ENCODE measurements around the gene GSE1. TPM values are rescaled to one million over a fixed set of nuclear protein-coding genes. Genes with fewer than 3 reads are reported as not detected.

The GSE1 gene
- total RNA-seq, 1 experiment from 2014 or later, result 124 TPM

- peak; percentile 62; the same call in 1 of the 2 replicates for TF ChIP-seq ARID4B (CRISPR knock-in tag; IDR thresholded peaks at IDR 0.05; ENCODE audit: borderline replicate concordance)
- peak; percentile 50; the same call in 1 of the 2 replicates for TF ChIP-seq GABPB1 (CRISPR knock-in tag; IDR thresholded peaks at IDR 0.05)
- TF ChIP-seq RELA (CRISPR knock-in tag; IDR thresholded peaks at IDR 0.05; ENCODE audit: borderline replicate concordance), result peak; percentile 81; the same call in 1 of the 2 replicates
Observed at GRCh38 chr16:85612801-85613603, at the start of gene GSE1 (continued).

- Mint-ChIP-seq H3K36me3 (no peaks in the 10 kb centered on the region; the same call in 1 of the 2 replicates), H3K4me1 (peaks cover 82% of the 10 kb centered on the region), H3K27ac (peak overlapping the region; percentile 61; the same call in 1 of the 2 replicates), H3K9me3 (no peaks in the 10 kb centered on the region), H3K27me3 (ENCODE audit: low read depth) (no peaks in the 10 kb centered on the region), H3K4me3 (no peak overlapping the region)
- ChIA-PET CTCF (interaction anchor here (0.7 to 7.9 kb wide), 27 partner anchors 10 to 449 kb away, joined by 3 to 60 read pairs (median 4); no protein-coding TSS in a partner anchor), POLR2A (interaction anchor here (0.5 to 1.2 kb wide), 3 partner anchors 44 to 289 kb away, joined by 3 to 4 read pairs (median 3); no protein-coding TSS in a partner anchor)
- DNase-seq (ENCODE audit: low spot score), result no peak
- ATAC-seq, result peak; percentile 15
- TF ChIP-seq AR (CRISPR knock-in tag; IDR thresholded peaks at IDR 0.05) (no peak), HMGA2 (CRISPR knock-in tag; IDR thresholded peaks at IDR 0.05) (no peak), ZNF138 (CRISPR knock-in tag; conservative IDR thresholded peaks at IDR 0.05) (no peak), USF2 (CRISPR knock-in tag; IDR thresholded peaks at IDR 0.05) (no peak), FOXP1 (CRISPR knock-in tag; IDR thresholded peaks at IDR 0.05; ENCODE audit: borderline replicate concordance) (no peak), ZMAT4 (CRISPR knock-in tag; IDR thresholded peaks at IDR 0.05) (no peak), USF1 (CRISPR knock-in tag; IDR thresholded peaks at IDR 0.05) (no peak), ETV6 (CRISPR knock-in tag; IDR thresholded peaks at IDR 0.05) (no peak), ZBTB43 (CRISPR knock-in tag; IDR thresholded peaks at IDR 0.05) (no peak), SOX15 (CRISPR knock-in tag; IDR thresholded peaks at IDR 0.05) (no peak), SP1 (CRISPR knock-in tag; conservative IDR thresholded peaks at IDR 0.05) (no peak), ZNF512 (CRISPR knock-in tag; IDR thresholded peaks at IDR 0.05; ENCODE audit: borderline replicate concordance) (no peak), E2F5 (CRISPR knock-in tag; IDR thresholded peaks at IDR 0.05) (no peak), ZNF671 (CRISPR knock-in tag; IDR thresholded peaks at IDR 0.05) (no peak), JUN (CRISPR knock-in tag; IDR thresholded peaks at IDR 0.05) (no peak)
Observed at GRCh38 chr16:85563515-85564276, 49.4 kb upstream of the GSE1 start.
